ENCODE data around the gene CDH13. TPM values are rescaled to one million over a fixed set of nuclear protein-coding genes. Genes with fewer than 3 reads are reported as not detected.

CDH13 gene
- total RNA-seq, 4 donors from 2014 or later = 6.4 to 19.7 (median 11.7) TPM

DNA sequence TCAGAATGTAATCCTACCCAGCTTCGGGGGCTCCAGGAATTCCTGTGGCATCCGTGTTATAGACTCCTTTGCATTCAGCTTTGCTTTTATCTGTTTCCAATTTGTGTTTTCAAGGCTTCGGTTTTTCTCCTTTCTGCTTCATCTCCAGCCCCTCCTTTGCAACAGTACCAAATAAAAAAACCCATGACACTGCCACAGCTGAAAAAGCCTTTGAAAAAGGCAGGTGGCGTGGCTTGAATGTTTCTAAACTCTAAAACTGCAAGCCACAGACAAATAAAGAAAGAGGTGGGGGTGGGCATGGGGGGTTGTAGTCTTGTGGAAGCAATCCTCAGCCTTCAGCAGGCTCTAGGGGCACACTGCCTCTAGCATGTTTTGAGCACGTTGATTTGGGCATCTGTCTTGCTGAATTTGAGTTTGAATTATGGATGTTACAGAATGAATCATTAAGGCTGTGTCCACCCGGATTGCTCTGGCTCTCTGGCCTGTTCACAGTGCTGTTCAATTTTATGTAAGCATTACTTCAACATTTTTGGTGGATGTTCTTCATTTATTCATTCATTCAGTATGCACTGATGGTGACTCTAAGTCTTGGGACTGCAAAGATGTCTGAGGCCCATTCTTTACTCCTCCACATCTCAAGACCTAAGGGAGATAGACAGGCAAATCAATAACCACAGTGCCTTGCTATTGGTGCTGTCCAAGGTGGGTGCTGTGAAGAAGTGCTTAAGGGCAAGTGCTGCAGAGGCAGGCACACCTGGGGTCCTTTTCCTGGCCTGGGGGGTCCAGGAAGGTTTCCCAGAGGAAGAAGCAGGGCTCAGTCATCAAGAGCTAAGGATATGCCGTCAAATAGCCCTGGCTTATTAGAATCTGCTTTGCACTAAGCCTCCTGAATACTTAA lies 77.4 kb downstream of the CDH13 start:
- TF ChIP-seq, protein P1, sequence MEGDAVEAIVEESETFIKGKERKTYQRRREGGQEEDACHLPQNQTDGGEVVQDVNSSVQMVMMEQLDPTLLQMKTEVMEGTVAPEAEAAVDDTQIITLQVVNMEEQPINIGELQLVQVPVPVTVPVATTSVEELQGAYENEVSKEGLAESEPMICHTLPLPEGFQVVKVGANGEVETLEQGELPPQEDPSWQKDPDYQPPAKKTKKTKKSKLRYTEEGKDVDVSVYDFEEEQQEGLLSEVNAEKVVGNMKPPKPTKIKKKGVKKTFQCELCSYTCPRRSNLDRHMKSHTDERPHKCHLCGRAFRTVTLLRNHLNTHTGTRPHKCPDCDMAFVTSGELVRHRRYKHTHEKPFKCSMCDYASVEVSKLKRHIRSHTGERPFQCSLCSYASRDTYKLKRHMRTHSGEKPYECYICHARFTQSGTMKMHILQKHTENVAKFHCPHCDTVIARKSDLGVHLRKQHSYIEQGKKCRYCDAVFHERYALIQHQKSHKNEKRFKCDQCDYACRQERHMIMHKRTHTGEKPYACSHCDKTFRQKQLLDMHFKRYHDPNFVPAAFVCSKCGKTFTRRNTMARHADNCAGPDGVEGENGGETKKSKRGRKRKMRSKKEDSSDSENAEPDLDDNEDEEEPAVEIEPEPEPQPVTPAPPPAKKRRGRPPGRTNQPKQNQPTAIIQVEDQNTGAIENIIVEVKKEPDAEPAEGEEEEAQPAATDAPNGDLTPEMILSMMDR (IDR thresholded peaks at IDR 0.05; ENCODE audit: low read depth) = no peak

- TF ChIP-seq, protein P1 (IDR thresholded peaks at IDR 0.05; ENCODE audit: low read depth) = no peak
Measured at GRCh38 chr16:82709987-82710386, 83.2 kb downstream of the CDH13 start.

DNA sequence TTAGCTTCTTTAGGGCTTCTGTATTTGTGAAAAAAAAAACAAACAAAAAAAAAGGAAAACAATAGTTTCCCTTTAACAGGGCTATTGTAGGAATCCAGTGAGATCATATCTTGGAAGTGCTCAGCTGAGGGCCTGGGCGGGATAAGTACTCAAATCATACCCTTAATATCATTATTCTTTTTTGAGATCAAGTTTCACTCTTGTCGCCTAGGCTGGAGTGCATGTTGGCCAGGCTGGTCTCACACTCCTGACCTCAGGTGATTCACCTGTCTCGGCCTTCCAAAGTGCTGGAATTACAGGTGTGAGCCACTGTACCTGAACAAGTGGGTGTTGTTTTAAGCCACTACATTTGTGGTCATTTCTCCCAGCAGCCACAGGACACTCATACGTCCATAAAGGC lies 87.0 kb downstream of the CDH13 start:
- TF ChIP-seq, protein P1 (IDR thresholded peaks at IDR 0.05; ENCODE audit: low read depth) = no peak

DNA sequence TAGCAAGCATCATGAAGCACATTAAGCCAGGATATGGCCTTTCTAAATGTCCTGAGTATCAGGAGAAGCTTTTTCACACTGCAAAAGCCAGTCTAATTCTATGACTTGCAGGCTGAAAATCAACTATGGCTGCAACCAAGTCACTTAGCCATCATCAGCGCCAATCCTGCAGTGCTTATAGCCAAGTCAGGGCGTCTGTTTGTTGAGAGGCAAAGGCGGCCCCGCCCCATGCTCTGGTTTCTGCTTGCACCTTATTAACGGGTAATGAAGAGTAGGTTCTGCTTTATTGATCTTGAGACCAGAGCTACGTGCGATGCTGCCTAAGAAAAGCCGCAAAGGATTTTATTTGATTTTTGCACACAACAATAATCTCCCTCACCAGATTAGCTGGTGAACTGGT lies 88.4 kb downstream of the CDH13 start:
- TF ChIP-seq, protein P1 (IDR thresholded peaks at IDR 0.05; ENCODE audit: low read depth) = no peak

GRCh38 chr16:82715833-82716232 lies 89.1 kb downstream of the CDH13 start:
- TF ChIP-seq, protein P1 (IDR thresholded peaks at IDR 0.05; ENCODE audit: low read depth) = no peak

GRCh38 chr16:82716361-82716855 lies 89.6 kb downstream of the CDH13 start:
- TF ChIP-seq, protein P1 (IDR thresholded peaks at IDR 0.05; ENCODE audit: low read depth) = no peak

DNA sequence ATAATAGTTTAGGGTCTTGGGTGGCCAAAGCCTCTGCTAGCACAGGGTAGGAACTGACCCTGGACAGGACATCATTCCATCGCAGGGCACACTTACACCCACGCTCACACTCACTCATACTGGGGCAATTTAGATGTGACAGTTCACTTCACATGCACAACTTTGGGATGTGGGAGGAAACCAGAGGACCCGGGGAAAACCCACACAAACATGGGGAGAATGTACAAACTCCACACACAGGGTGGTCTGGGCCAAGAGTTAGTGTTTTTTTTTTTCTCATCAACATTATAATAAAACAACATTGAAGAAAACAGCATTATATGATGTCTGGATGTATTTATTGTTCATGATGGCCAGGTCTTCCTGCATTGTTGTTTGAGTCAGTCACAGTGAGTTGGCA lies 93.6 kb downstream of the CDH13 start:
- TF ChIP-seq, protein P1 (IDR thresholded peaks at IDR 0.05; ENCODE audit: low read depth) = no peak
